NCI-H2227 (cell line): ENCODE measurements around the gene RSPRY1.

Experiments
- DNase-seq: peaks from one replicate; lab custom pipeline; 2025; ENCODE audit not compliant: unreplicated experiment; lab: John Stamatoyannopoulos, UW

RSPRY1 gene

DNA sequence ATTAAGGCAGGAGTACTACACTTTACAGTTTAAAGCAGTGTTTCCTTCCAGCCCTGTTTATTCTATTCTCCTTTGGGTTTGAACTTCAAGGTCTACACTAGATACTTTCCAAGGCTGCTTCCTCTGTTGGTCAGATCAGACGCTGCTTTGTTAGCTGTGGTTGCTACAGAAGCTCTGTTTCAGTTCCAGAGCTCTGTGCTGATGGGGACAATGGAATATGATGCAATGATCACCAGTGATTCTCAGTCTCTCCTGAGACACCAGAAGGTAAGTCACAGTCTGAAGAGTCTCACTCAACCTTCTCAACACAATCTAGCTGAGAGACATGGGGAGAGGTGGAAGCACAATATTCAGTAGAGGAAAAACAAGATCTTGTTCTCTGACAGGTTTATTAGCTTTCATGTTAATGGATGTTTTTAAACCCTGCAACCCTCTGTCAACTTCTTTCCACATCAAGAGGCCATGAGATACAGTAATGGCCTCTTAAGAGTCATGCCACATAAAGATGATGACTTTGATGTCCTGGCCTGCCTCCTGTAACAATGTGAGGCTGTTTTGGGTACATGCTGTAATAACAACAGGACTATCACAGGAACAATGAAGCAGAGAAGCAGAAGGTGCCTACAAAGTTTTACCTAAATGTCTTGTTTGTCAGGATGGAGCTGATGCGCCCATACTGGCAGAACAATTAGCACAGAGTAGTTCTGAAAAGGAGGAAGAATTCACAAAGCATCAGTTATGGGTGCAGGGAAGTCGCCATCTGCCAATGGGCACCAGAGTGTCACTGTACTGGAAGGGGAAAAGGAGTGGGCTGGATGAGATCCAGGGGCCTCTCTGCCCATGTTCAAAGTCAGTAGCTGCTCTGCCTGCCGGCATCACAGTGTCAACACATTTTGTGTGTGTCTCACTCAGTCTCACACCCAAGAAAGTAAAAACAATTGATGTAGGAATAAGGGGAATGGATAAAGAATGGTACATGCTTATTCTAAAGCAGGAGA, 33.7 kb upstream of the RSPRY1 start:
- no peak for DNase-seq

DNA sequence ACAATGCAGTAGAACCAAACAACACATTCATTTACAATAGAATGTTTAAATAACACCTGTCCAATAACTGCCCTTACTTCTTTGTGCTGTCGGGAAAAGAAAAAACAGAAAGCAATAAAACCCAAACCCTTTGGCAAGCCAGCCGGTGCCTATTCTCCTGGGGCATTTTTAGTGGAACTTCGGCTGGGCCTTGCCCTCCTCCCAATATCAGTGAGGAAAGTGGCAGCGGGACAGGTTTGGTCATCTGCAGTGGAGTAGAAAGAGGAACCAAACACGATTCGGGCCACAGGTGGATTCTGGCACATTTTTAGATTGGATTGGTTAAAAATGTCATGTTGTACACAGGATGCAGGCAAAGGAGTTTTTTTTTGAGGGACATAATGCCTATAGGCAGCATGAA, 32.3 kb upstream of the RSPRY1 start:
- no peak for DNase-seq

DNA sequence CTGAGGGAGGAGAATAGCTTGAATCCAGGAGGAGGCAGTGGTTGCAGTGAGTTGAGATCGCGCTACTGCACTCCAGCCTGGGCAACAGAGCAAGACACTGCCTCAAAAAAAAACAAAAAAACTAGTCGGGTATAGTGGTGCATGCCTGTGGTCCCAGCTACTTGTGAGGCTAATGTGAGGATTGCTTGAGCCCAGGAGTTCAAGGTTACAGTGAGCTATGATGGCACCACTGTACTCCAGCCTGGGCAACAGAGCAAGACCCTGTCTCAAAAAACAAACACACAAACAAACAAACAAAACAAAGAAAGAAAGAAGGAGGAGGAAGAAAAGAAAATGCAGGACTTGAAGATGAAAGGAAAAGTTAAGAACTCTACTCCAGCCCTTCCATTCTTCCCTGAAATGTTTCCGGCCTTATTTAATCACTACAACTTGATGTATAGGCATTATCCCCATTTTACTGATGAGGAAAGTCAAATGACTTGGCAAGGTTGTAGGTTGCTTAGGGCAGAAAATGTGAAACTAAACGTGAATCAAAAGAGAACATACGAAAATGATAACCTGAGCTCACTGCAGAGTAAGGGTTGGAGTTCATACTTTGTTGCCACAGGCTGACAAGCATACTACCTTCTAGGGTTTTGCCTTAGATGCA, 30.3 kb upstream of the RSPRY1 start:
- no peak for DNase-seq

DNA sequence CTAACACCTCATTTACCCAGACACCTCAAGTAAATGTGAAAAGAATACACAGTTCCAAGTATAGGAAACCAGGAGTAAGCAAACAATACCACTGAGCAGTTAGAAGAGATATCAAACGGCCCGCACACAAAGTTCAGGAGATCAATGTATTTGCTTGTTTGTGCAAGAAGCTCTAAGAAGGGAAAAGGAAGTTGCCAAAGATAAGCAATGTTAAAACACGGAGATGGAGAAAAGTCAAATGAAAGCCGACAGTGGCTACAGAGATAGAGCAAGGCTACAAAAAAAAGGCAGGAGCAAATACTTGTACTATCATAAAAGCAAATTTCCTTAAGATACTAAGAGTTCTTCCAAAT, 29.8 kb upstream of the RSPRY1 start:
- DNase-seq: no peak

DNA sequence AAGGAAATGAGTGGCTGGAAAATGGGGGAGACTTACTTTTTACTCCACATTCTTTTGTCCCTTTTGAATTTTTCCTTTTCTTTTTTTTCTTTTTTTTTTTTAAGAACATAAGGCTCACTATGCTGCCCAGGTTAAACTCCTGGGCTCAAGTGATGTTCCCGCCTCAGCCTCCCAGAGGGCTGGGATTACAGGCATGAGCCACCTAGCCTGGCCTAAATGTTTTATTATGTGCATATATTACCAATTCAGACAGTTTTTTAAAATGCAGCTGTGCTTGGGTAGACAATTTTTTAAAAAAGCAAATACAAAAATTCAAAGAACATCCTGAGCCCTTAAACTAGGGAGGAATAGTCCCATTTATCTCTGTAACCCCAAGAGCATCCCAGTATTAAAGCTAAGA, 28.6 kb upstream of the RSPRY1 start:
- no peak for DNase-seq

DNA sequence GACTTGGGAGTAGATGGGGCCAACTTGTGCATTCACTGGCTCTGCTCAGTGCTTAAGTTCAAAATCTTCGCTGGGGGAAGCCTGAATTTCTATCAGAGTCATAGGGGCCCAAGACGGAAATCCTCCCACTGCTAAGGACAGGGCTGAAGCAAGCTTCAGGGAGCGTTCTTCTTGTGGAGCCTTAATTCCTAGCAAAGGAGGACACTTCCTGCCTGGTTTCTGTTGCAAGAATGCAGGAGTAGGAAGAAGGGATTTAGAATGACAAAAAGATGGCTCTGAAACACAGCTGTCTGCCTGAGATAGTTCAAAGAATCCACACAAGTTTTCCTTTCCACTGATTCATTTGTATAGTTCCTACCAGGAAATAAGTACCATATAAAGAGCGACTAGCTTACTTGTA, 26.7 kb upstream of the RSPRY1 start:
- no peak for DNase-seq

DNA sequence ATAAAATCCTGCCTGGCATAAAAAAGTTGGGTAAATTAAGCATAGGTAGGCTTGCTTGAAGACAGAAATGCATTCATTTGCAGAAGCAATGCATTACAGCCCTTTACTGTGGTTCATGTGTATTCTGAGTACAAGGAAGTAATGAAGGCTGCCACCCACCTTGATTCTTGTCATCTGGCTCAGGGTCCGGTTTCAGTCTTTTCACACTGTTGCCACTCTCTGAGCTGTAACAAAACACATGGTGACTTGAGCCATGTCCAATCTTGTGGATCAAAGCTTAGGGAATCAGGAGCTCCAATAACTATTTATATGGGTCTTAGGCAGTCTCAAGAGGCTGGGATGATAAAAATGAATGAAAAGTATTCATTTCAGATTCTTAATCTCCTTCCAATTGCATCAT, 22.3 kb upstream of the RSPRY1 start:
- no peak for DNase-seq

DNA sequence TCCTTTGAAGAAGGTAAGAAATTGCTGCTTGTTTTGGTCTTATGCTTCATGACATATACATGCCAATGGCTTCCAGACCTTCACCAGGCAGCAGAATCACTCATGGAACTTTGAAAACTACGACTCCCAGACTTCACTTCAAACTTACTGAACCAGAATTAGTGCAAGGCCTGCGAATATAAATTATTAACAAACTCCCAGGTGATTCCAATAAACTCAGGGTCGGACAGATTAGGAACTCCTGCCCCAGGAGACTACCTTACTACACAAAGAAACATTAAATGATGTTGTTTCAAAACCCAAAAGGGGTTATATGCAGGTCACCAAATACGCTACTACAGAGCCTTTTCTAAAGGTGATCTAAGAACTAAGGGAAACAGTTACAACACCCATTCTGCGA, 20.6 kb upstream of the RSPRY1 start:
- DNase-seq: no peak

DNA sequence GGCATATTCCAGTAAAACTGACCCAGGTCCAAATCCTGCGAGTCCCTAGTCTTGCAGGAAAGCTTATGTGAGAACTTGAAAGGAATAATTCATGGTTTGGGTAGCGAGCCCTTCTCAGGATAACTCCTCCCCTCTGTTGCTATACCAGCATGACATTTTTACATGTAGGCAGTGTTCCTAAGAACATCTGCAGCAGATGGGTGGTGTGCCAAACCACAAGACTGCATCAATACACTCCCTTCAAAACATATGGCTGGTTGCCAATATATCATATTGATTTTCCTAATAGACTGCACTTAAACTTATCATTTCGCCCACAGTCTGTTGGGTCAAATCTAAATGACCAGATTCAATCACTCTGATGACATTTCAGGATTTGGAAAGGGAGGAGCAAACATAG, 20.2 kb upstream of the RSPRY1 start:
- DNase-seq: no peak

DNA sequence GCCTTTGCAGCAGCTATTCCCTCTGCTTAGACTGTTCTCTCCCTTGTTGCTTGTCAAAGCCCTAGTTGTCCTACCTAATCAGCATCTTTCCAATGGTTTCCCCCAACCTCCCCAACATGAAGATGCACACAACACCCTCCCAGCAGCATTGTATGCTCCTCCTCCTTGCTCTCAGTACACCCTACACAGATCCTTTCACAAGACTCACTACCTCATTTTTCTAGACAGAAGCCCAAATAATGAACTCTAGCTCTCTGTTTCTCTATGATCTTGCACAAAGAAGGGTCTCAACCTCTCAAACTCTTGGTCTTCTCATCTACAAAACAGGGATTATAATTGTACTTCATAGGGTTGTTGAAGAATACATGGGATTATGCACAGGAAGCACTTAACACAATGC, 19.7 kb upstream of the RSPRY1 start:
- no peak for DNase-seq

DNA sequence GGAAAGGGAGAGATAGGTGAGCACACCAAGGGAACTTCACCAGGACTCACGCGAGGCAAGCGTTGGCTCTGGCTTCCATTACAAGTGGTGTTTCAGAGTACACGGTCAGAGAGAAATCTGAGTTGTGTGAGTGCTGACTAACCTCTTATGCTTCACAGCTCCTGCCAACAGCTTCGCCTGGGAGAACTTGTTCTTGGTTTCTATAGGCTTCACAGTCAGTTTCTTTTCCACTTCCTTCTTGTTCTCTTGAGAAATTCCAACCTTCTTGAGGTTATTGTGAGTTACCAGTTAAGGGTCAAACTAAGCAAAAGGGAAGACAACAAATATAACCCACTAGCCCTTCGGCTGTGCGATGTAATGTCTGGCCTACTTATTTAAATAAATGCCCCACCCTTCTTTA, 19.2 kb upstream of the RSPRY1 start:
- no peak for DNase-seq

DNA sequence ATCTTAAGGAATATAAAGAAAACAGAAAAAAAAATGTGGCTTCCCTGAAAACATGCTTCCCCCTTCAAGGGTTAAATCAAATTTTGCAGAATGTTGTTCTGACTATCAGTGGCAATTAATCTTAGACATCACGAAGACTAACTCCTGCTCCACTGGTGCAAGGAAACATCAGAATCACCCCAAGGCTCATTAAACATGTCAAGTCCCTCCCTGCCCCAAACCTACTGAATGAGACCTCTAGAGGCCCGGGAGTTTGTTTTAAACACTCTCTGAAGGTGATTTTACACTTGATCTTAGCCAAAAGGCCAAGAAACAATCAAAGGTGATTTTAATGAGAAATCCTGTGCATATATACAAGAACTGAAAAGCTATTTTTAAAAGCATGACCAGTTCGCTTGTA, 18.6 kb upstream of the RSPRY1 start:
- no peak for DNase-seq

DNA sequence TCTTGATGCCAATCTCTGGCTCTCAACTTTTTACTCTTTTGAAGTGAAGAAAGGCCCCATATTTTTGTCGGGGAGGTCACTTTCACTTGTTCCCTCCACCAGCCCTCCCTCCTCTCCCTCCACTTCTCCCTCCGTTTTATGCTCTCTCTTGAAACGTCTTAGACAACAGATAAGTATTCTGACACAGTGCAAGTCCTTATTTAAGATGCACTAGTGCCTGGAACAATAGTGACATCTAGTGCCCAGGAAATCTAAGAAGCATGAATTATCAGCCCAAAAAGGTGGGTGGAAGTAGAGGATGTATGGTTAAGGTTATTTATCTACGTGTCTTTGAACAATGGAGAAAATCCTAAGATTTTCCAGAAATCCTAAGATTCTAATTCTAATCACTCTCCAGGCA, 18.2 kb upstream of the RSPRY1 start:
- peak; percentile 60 for DNase-seq

DNA sequence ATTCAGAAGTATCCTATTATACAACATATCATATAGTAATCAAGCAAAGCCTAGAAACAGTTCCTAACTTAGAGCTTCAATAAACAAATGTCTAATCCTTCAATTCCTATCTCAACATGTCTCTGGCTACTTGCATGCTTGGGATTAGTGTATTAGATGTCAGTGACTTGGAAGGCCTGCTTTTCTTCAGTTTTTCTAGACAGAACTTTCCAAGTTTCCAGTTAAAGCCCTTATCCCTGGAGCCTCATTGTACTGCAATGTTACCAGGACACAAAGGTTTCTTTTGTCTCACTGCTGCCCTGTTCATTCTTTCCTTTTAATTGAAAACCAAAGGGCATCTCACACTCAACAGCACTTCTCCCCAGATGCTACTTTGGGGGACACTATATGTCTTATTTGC, 16.8 kb upstream of the RSPRY1 start:
- no peak for DNase-seq

DNA sequence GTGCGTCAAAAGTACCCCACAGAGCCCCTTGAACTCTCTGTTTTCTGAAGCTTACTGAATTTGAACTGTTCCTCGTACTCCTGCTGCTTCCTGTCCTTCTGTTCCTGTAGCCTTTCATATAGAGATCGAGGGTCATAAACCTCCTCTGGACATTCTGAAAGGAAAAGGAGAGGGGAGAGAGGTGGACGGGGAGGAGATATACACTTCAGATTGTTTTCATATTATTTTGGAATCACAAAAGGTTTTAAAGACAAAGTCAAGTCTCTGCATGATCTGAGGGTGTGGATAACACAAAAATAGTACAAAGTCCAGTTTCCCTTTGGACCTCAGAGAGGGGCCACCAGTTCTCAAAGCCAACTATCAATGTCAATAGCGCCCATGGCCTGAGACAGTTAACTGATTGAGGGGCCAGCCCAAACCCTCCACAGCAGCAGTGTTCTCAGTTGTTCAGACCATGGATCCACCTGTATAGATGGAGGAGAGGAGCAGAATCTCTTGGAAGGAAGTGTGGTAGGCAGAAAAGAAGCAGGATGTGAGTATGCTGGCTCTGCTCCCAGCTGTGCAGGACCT, 13.3 kb upstream of the RSPRY1 start:
- no peak for DNase-seq

DNA sequence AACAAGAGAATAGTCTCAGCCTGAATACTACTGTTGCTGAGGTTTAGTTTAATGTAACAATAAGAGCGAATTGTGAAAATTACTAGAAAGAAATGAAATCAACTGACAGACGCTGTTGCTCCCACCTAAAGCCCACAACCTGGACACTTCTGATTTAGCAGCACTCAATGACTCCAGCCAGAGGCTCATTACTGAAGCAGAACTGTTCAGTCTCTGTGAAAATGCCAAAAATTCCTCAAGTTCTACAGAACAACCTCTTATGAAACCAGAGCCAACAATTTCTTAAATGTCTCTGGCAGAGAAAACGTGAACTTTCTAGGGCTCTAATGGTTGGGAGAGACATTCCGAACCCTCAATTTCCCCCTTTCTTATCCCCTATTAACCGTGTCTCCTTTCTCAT, 10.2 kb upstream of the RSPRY1 start:
- DNase-seq: no peak

DNA sequence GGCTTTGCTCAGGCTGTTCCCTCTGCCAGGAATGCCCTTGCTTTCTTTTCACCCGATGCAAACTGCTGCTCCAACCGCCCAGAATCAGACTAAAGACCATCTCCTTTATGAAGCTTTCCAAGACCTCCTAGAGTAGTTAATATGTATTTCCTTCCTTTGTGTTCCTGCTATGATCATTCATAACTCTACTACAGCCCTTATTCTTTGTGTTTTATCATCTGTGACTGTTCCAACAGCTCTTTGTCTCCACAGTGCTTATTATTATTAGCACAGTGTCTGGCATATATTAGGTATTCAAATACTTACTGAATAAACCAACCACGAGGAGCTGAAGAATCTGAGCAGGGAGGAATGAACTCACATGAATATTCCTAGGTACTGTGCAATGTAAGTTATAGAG, 7.9 kb upstream of the RSPRY1 start:
- DNase-seq: no peak

DNA sequence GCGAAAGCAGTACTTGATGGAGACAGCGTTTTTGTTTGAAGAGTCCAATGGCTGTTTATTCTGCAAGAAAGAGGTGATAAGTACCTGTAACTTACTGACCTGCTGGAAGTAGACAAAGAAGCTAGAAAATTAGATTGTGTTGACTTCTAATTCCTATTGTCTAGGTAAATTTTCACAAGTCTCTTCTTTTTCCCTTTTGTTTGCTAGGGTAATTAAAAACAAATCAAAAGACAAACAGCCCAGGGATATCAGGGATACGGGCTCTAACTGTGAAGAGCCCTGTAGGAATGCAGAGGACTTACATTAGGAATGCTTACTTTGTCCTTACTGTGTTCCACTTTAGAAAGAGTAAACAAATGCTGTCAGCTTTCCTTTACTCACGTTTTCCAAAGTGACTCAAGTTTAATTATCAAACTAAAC, 7.3 kb upstream of the RSPRY1 start:
- no peak for DNase-seq

DNA sequence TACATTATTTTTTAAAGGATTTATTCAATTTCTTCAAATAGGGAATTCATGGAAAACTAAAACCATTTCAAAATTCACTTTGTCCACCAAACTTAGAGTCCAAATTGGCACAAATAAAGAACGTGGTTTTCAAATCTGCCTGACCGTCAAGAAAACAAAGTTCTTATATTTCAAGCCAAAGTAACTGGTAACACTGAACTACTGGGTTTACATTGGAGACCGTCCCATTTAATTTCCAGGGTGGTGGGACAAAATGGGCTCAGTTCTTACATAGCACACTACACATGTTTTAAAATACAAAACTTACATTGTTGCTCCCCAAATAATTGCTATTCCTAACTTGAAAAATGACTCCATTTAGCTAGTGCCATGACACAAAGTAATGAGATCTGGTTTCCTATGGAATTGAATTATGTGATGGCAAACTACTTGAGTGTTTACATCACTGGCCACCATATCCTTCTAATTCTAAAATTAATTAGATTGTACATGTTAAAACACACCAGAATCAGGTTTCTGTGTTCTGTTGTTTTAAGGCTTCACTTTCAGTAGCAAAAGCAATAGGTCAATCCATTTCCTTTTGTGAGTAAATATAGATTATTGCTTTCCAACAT, 6.8 kb upstream of the RSPRY1 start:
- DNase-seq: no peak

DNA sequence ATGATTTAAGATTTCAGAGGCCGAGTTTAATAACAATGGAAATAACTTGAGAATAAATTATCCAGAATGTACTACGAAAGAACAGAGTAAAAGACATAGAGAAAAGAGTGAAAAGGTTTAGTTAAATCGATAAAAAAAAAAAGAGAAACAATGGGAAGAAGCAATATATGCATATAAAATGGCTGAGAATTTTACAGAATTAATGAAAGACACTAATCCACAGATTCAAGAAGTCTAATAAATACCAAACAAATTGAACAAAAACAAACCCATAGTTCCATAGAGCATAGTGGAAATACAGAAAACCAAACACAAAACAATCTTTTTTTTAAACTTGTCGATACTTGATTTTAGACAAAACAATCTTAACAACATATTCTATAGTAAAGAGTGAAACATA, 2.0 kb upstream of the RSPRY1 start:
- DNase-seq: no peak

DNA sequence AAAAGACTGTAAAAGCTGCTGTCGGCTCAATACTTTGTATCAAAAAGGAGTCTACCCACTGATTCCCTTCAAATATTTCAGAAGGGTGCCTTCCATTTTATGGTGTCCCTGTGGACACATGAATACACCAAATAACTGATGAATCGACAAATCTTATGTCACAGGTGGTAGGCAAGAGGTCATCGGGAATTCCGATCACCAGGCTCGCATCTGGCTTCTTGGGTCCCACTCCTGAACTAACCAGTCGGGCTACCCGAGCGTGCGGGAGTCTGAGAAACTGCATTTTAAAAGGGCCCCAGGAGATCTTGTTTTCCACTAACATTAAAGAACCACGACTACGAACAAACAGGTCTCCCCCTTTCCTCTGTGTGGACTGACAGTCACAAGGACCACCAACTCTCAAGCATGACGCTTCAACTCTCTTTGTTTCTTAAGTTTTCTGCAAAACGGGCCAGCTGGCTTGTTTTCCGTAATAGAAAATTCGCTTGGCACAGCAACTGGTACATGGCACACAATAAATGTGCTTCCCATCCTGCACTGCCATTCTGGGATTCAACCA, 1.2 kb upstream of the RSPRY1 start:
- no peak for DNase-seq
